Tibial nerve (tissue), 4 donors: ENCODE results near the gene FSTL4. TPM values are rescaled to one million over a fixed set of nuclear protein-coding genes. Genes with fewer than 3 reads are reported as not detected.

ENCODE experiments used
- DNase-seq, 2 donors: peaks; one replicate each; pipeline ENCODE4 v3.0.0-alpha.2; 2019; ENCODE audit warnings: low spot score in 2 of 2
- H3K27ac ChIP-seq, 4 donors: fragments of 200-600 bp; sonication (generic) in 3 of 4; one replicate each; pipeline ENCODE4 v1.5.1; 2017 to 2019; ENCODE audit warnings: mild to moderate bottlenecking in 1 of 4
- H3K27me3 ChIP-seq, 2 donors: fragments of 200-600 bp; sonication (generic) in 1 of 2; one replicate each; pipeline versions ENCODE4 v1.5.1 to v1.6.0; 2017 to 2019
- H3K36me3 ChIP-seq, 3 donors: fragments of 200-600 bp; sonication (generic); one replicate each; pipeline ENCODE4 v1.5.1; 2018 to 2019
- H3K4me1 ChIP-seq, 4 donors: fragments of 200-600 bp; sonication (generic) in 3 of 4; one replicate each; pipeline ENCODE4 v1.5.1; 2017 to 2019
- H3K4me3 ChIP-seq, 4 donors: fragments of 200-600 bp; sonication (generic) in 3 of 4; one replicate each; pipeline ENCODE4 v1.5.1; 2017 to 2019; ENCODE audit warnings: mild to moderate bottlenecking in 1 of 4, moderate library complexity in 1 of 4
- H3K9me3 ChIP-seq, 4 donors: fragments of 200-600 bp; sonication (generic) in 3 of 4; one replicate each; pipeline ENCODE4 v1.5.1; 2017 to 2019
- CTCF ChIP-seq, 5 experiments: fragments of 200-600 bp in 3 of 5; fragments of 450-650 bp in 2 of 5; sonication (generic) in 3 of 5; IDR thresholded peaks; one replicate each; pipeline ENCODE4 v1.5.1; 2016 to 2019; ENCODE audit warnings: antibody characterized with exemption in 5 of 5, mild to moderate bottlenecking in 3 of 5, moderate library complexity in 2 of 5
- EP300 ChIP-seq, 2 donors: sonication (generic); formaldehyde crosslinking; IDR thresholded peaks; one replicate each; pipeline ENCODE4 v1.6.1; 2017; ENCODE audit warnings: antibody characterized with exemption in 2 of 2, mild to moderate bottlenecking in 1 of 2
- POLR2A ChIP-seq, 2 donors: fragments of 450-650 bp; IDR thresholded peaks; one replicate each; pipeline ENCODE4 v1.6.1; 2017; ENCODE audit warnings: antibody characterized with exemption in 2 of 2, mild to moderate bottlenecking in 2 of 2, moderate library complexity in 2 of 2
- WGBS, 2 donors: methylation state at CpG; one replicate each; pipeline ENCODE4 v1.1.5; 2018; 5-methylcytosine and 5-hydroxymethylcytosine counted together
- total RNA-seq, 4 donors: library from RNA; depleted of rRNA; stranded (reverse); fragments of >200 nt; gene quantifications; one replicate each; pipeline ENCODE4 v1.1.0, GENCODE V29; 2016

The FSTL4 gene
- total RNA-seq, 4 donors from 2014 or later, result 0.22 TPM; not detected in 3

DNA sequence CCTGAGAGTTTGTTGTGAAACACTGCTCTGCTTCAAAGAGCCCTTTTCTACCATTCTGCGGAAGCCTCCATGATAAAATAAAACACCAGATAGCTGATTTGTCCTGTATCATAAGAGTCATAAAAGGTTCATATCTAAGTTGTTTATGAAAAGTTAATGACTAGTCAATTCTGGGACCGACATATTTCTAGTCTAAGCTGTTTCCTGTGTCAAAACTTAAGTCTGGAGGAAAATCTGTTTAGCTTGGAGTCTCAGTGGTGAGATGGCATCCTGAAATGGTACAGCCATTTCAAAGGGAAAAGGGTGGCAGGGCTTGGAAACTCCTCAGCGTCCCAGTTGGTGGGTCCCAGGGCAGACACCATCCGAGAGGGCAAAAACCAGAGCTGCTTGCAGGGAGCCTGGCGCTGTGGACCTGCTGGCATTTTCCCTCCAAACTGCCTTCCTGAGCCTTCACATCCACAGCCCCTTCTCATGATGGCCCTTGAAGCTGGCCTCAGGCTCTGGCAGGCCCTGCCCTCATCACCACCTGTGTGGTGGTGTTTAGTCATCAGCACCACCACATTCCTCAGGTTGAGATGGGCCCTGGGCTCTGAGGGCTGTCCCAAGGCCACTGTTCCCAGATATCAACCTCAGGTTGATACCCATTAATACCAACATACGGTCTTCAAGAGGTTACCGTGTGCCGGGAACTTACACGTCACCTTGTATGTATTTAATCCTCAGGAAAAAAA, 376.5 kb downstream of the FSTL4 start:
- no peak overlapping the region for H3K27ac ChIP-seq
- 83 to 88% methylated on average over 9 of the region's 9 CpGs for WGBS, 2 donors
- no peaks in the 10 kb centered on the region for H3K27me3 ChIP-seq
- no peaks in the 10 kb centered on the region for H3K9me3 ChIP-seq
- H3K36me3 ChIP-seq, result no peaks in the 10 kb centered on the region
- no peak for DNase-seq
- no peaks in the 10 kb centered on the region for H3K4me1 ChIP-seq
- H3K4me3 ChIP-seq, result no peak overlapping the region
- TF ChIP-seq CTCF (IDR thresholded peaks at IDR 0.05), result no peak
- no peak for TF ChIP-seq EP300 (IDR thresholded peaks at IDR 0.05)
- no peak for TF ChIP-seq POLR2A (IDR thresholded peaks at IDR 0.05)

- Histone ChIP-seq H3K4me3 (no peak overlapping the region), H3K27me3 (no peaks in the 10 kb centered on the region), H3K27ac (no peak overlapping the region), H3K9me3 (no peaks in the 10 kb centered on the region), H3K36me3 (no peaks in the 10 kb centered on the region), H3K4me1 (no peaks in the 10 kb centered on the region)
- 83 to 90% methylated on average over 6 of the region's 6 CpGs for WGBS, 2 donors
- no peak for DNase-seq
- TF ChIP-seq POLR2A (IDR thresholded peaks at IDR 0.05) (no peak), EP300 (IDR thresholded peaks at IDR 0.05) (no peak), CTCF (IDR thresholded peaks at IDR 0.05) (no peak)
These were observed 377.4 kb downstream of the FSTL4 start for GRCh38 chr5:133234911-133235310.

GRCh38 chr5:133234273-133234672, 378.1 kb downstream of the FSTL4 start:
- no peak overlapping the region for H3K4me3 ChIP-seq
- WGBS, 2 donors, result 77 to 82% methylated on average over 3 of the region's 3 CpGs
- no peak for TF ChIP-seq EP300 (IDR thresholded peaks at IDR 0.05)
- TF ChIP-seq CTCF (IDR thresholded peaks at IDR 0.05), result no peak
- TF ChIP-seq POLR2A (IDR thresholded peaks at IDR 0.05), result no peak
- no peaks in the 10 kb centered on the region for H3K4me1 ChIP-seq
- no peaks in the 10 kb centered on the region for H3K27me3 ChIP-seq
- DNase-seq, result no peak
- no peak overlapping the region for H3K27ac ChIP-seq
- H3K9me3 ChIP-seq, result no peaks in the 10 kb centered on the region
- H3K36me3 ChIP-seq, result no peaks in the 10 kb centered on the region

DNA sequence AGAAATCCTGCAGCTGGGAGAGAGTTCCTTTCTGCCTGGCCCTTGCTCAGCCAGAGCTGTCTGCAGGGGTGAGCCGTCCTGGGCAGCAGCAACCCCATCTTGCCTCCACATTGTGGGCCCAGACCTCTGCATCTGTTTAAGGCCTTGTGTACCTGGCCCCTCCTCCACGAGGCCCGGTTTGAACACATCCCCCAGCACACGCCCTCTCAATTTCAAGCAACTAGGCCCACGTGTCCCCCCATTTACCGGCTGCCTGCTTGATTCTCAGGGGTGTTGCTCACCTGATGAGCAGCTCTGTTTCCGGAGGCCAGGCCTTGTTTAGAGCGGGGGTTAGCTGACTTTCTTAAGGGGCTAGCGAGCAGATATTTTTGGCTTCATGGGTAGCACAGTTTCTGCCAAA, 378.7 kb downstream of the FSTL4 start:
- 81% methylated on average over 9 of the region's 9 CpGs for WGBS, 2 donors
- DNase-seq, result no peak

More for the DNA sequence above, 378.7 kb downstream of the FSTL4 start:
- Histone ChIP-seq H3K4me1 (no peaks in the 10 kb centered on the region), H3K36me3 (no peaks in the 10 kb centered on the region), H3K9me3 (no peaks in the 10 kb centered on the region), H3K27me3 (no peaks in the 10 kb centered on the region), H3K27ac (no peak overlapping the region), H3K4me3 (no peak overlapping the region)
- TF ChIP-seq CTCF (IDR thresholded peaks at IDR 0.05), result no peak
- TF ChIP-seq POLR2A (IDR thresholded peaks at IDR 0.05), result no peak
- TF ChIP-seq EP300 (IDR thresholded peaks at IDR 0.05), result no peak
